ENCODE results near the gene EMP2.

The EMP2 gene

GRCh38 chr16:10618710-10619209 lies 38.4 kb upstream of the EMP2 start:
- no peaks in the 10 kb centered on the region for H3K36me3 ChIP-seq (ENCODE audit: control insufficient read depth in 2 of 2, insufficient read depth in 2 of 2, low read length in 2 of 2)

GRCh38 chr16:10617662-10618420 lies 37.4 kb upstream of the EMP2 start:
- H3K9ac ChIP-seq (ENCODE audit: low read depth in 1 of 2, low read length in 2 of 2), result peak overlapping the region in 1 of 2 donors; percentile 35
- H3K4me1 ChIP-seq (ENCODE audit: control insufficient read depth in 2 of 2, insufficient read depth in 2 of 2, low read length in 2 of 2), result peaks cover 24 to 31% of the 10 kb centered on the region in 2 donors
- H3K27me3 ChIP-seq (ENCODE audit: control insufficient read depth in 2 of 2, insufficient read depth in 2 of 2, low read length in 2 of 2), result peaks cover 0 to 2% of the 10 kb centered on the region in 2 donors
- no peaks in the 10 kb centered on the region for H3K36me3 ChIP-seq (ENCODE audit: control insufficient read depth in 2 of 2, insufficient read depth in 2 of 2, low read length in 2 of 2)
- H3K9me3 ChIP-seq (ENCODE audit: control insufficient read depth in 2 of 2, low read length in 2 of 2), result no peaks in the 10 kb centered on the region
- no peak overlapping the region for H3K4me3 ChIP-seq (ENCODE audit: low read length in 2 of 2)
- peak overlapping the region; percentile 49 to 54 for H3K27ac ChIP-seq (ENCODE audit: low read depth in 2 of 2, low read length in 2 of 2)

More at GRCh38 chr16:10618710-10619209, 38.4 kb upstream of the EMP2 start:
- Histone ChIP-seq H3K27ac (ENCODE audit: low read depth in 2 of 2, low read length in 2 of 2) (peak overlapping the region; percentile 36 to 68), H3K4me1 (ENCODE audit: control insufficient read depth in 2 of 2, insufficient read depth in 2 of 2, low read length in 2 of 2) (peaks cover 24 to 31% of the 10 kb centered on the region in 2 donors), H3K9me3 (ENCODE audit: control insufficient read depth in 2 of 2, low read length in 2 of 2) (no peaks in the 10 kb centered on the region), H3K9ac (ENCODE audit: low read depth in 1 of 2, low read length in 2 of 2) (peak overlapping the region; percentile 47 to 77), H3K4me3 (ENCODE audit: low read length in 2 of 2) (peak overlapping the region; percentile 55 to 70), H3K27me3 (ENCODE audit: control insufficient read depth in 2 of 2, insufficient read depth in 2 of 2, low read length in 2 of 2) (peaks cover 0 to 2% of the 10 kb centered on the region in 2 donors)

- H3K27ac ChIP-seq (ENCODE audit: low read depth in 2 of 2, low read length in 2 of 2), result peak overlapping the region; percentile 49 to 54
- H3K4me1 ChIP-seq (ENCODE audit: control insufficient read depth in 2 of 2, insufficient read depth in 2 of 2, low read length in 2 of 2), result peaks cover 22 to 31% of the 10 kb centered on the region in 2 donors
- H3K9me3 ChIP-seq (ENCODE audit: control insufficient read depth in 2 of 2, low read length in 2 of 2), result no peaks in the 10 kb centered on the region
- H3K9ac ChIP-seq (ENCODE audit: low read depth in 1 of 2, low read length in 2 of 2), result peak overlapping the region; percentile 8 to 35
- H3K27me3 ChIP-seq (ENCODE audit: control insufficient read depth in 2 of 2, insufficient read depth in 2 of 2, low read length in 2 of 2), result peaks cover 0 to 2% of the 10 kb centered on the region in 2 donors
- H3K36me3 ChIP-seq (ENCODE audit: control insufficient read depth in 2 of 2, insufficient read depth in 2 of 2, low read length in 2 of 2), result no peaks in the 10 kb centered on the region
- no peak overlapping the region for H3K4me3 ChIP-seq (ENCODE audit: low read length in 2 of 2)
Observed at GRCh38 chr16:10616756-10617640, 36.6 kb upstream of the EMP2 start.

GRCh38 chr16:10616419-10616755 lies 36.0 kb upstream of the EMP2 start:
- Histone ChIP-seq H3K4me1 (ENCODE audit: control insufficient read depth in 2 of 2, insufficient read depth in 2 of 2, low read length in 2 of 2) (peaks cover 22 to 31% of the 10 kb centered on the region in 2 donors), H3K27ac (ENCODE audit: low read depth in 2 of 2, low read length in 2 of 2) (peak overlapping the region in 1 of 2 donors; percentile 34), H3K9me3 (ENCODE audit: control insufficient read depth in 2 of 2, low read length in 2 of 2) (no peaks in the 10 kb centered on the region), H3K36me3 (ENCODE audit: control insufficient read depth in 2 of 2, insufficient read depth in 2 of 2, low read length in 2 of 2) (no peaks in the 10 kb centered on the region), H3K4me3 (ENCODE audit: low read length in 2 of 2) (no peak overlapping the region), H3K9ac (ENCODE audit: low read depth in 1 of 2, low read length in 2 of 2) (no peak overlapping the region), H3K27me3 (ENCODE audit: control insufficient read depth in 2 of 2, insufficient read depth in 2 of 2, low read length in 2 of 2) (peaks cover 0 to 2% of the 10 kb centered on the region in 2 donors)

- no peak overlapping the region for H3K27ac ChIP-seq (ENCODE audit: low read depth in 2 of 2, low read length in 2 of 2)
- no peak overlapping the region for H3K9ac ChIP-seq (ENCODE audit: low read depth in 1 of 2, low read length in 2 of 2)
- no peak overlapping the region for H3K4me3 ChIP-seq (ENCODE audit: low read length in 2 of 2)
- H3K4me1 ChIP-seq (ENCODE audit: control insufficient read depth in 2 of 2, insufficient read depth in 2 of 2, low read length in 2 of 2), result peaks cover 23 to 36% of the 10 kb centered on the region in 2 donors
- H3K9me3 ChIP-seq (ENCODE audit: control insufficient read depth in 2 of 2, low read length in 2 of 2), result no peaks in the 10 kb centered on the region
- no peaks in the 10 kb centered on the region for H3K36me3 ChIP-seq (ENCODE audit: control insufficient read depth in 2 of 2, insufficient read depth in 2 of 2, low read length in 2 of 2)
- no peaks in the 10 kb centered on the region for H3K27me3 ChIP-seq (ENCODE audit: control insufficient read depth in 2 of 2, insufficient read depth in 2 of 2, low read length in 2 of 2)
Observed at GRCh38 chr16:10614685-10615084, 34.3 kb upstream of the EMP2 start.

GRCh38 chr16:10613785-10614485 lies 33.5 kb upstream of the EMP2 start:
- Histone ChIP-seq H3K4me3 (ENCODE audit: low read length in 2 of 2) (no peak overlapping the region), H3K9ac (ENCODE audit: low read depth in 1 of 2, low read length in 2 of 2) (no peak overlapping the region), H3K27ac (ENCODE audit: low read depth in 2 of 2, low read length in 2 of 2) (no peak overlapping the region), H3K36me3 (ENCODE audit: control insufficient read depth in 2 of 2, insufficient read depth in 2 of 2, low read length in 2 of 2) (no peaks in the 10 kb centered on the region), H3K9me3 (ENCODE audit: control insufficient read depth in 2 of 2, low read length in 2 of 2) (no peaks in the 10 kb centered on the region), H3K27me3 (ENCODE audit: control insufficient read depth in 2 of 2, insufficient read depth in 2 of 2, low read length in 2 of 2) (no peaks in the 10 kb centered on the region), H3K4me1 (ENCODE audit: control insufficient read depth in 2 of 2, insufficient read depth in 2 of 2, low read length in 2 of 2) (peaks cover 18 to 29% of the 10 kb centered on the region in 2 donors)

- H3K27me3 ChIP-seq (ENCODE audit: control insufficient read depth in 2 of 2, insufficient read depth in 2 of 2, low read length in 2 of 2), result no peaks in the 10 kb centered on the region
- H3K36me3 ChIP-seq (ENCODE audit: control insufficient read depth in 2 of 2, insufficient read depth in 2 of 2, low read length in 2 of 2), result no peaks in the 10 kb centered on the region
- no peak overlapping the region for H3K27ac ChIP-seq (ENCODE audit: low read depth in 2 of 2, low read length in 2 of 2)
- no peaks in the 10 kb centered on the region for H3K9me3 ChIP-seq (ENCODE audit: control insufficient read depth in 2 of 2, low read length in 2 of 2)
- H3K9ac ChIP-seq (ENCODE audit: low read depth in 1 of 2, low read length in 2 of 2), result no peak overlapping the region
- no peak overlapping the region for H3K4me3 ChIP-seq (ENCODE audit: low read length in 2 of 2)
- peaks cover 11 to 22% of the 10 kb centered on the region in 2 donors for H3K4me1 ChIP-seq (ENCODE audit: control insufficient read depth in 2 of 2, insufficient read depth in 2 of 2, low read length in 2 of 2)
Observed at GRCh38 chr16:10612649-10613179, 32.3 kb upstream of the EMP2 start.

GRCh38 chr16:10611825-10612342 lies 31.5 kb upstream of the EMP2 start:
- H3K4me3 ChIP-seq (ENCODE audit: low read length in 2 of 2), result no peak overlapping the region
- no peak overlapping the region for H3K27ac ChIP-seq (ENCODE audit: low read depth in 2 of 2, low read length in 2 of 2)
- no peaks in the 10 kb centered on the region for H3K9me3 ChIP-seq (ENCODE audit: control insufficient read depth in 2 of 2, low read length in 2 of 2)
- H3K9ac ChIP-seq (ENCODE audit: low read depth in 1 of 2, low read length in 2 of 2), result no peak overlapping the region
- H3K27me3 ChIP-seq (ENCODE audit: control insufficient read depth in 2 of 2, insufficient read depth in 2 of 2, low read length in 2 of 2), result no peaks in the 10 kb centered on the region
- peaks cover 6 to 14% of the 10 kb centered on the region in 2 donors for H3K4me1 ChIP-seq (ENCODE audit: control insufficient read depth in 2 of 2, insufficient read depth in 2 of 2, low read length in 2 of 2)
- no peaks in the 10 kb centered on the region for H3K36me3 ChIP-seq (ENCODE audit: control insufficient read depth in 2 of 2, insufficient read depth in 2 of 2, low read length in 2 of 2)

GRCh38 chr16:10610499-10611184 lies 30.2 kb upstream of the EMP2 start:
- H3K4me1 ChIP-seq (ENCODE audit: control insufficient read depth in 2 of 2, insufficient read depth in 2 of 2, low read length in 2 of 2), result peaks cover 6 to 10% of the 10 kb centered on the region in 2 donors
- H3K9me3 ChIP-seq (ENCODE audit: control insufficient read depth in 2 of 2, low read length in 2 of 2), result no peaks in the 10 kb centered on the region
- no peaks in the 10 kb centered on the region for H3K36me3 ChIP-seq (ENCODE audit: control insufficient read depth in 2 of 2, insufficient read depth in 2 of 2, low read length in 2 of 2)
- peak overlapping the region; percentile 19 to 63 for H3K27ac ChIP-seq (ENCODE audit: low read depth in 2 of 2, low read length in 2 of 2)
- H3K4me3 ChIP-seq (ENCODE audit: low read length in 2 of 2), result no peak overlapping the region
- H3K9ac ChIP-seq (ENCODE audit: low read depth in 1 of 2, low read length in 2 of 2), result no peak overlapping the region
- H3K27me3 ChIP-seq (ENCODE audit: control insufficient read depth in 2 of 2, insufficient read depth in 2 of 2, low read length in 2 of 2), result no peaks in the 10 kb centered on the region
